NB4 (cell line): ENCODE measurements around the gene ADAMTSL3.

Experiments used
- CTCF ChIP-seq: IDR thresholded peaks from one replicate; pipeline ENCODE4 v1.5.1; 2012; ENCODE audit warnings: low read depth, low read length
- MYC ChIP-seq: IDR thresholded peaks from 2 replicates; pipeline ENCODE4 v1.6.1; 2011; ENCODE audit warnings: low read depth, low read length
- POLR2A ChIP-seq: IDR thresholded peaks from 2 replicates; pipeline ENCODE4 v1.6.1; 2011; ENCODE audit warnings: mild to moderate bottlenecking; ENCODE audit not compliant: insufficient read length; ENCODE audit errors: extremely low read depth

GRCh38 chr15:84010246-84010645 is 356.3 kb downstream of the ADAMTSL3 start:
- TF ChIP-seq CTCF, result no peak
- no peak for TF ChIP-seq POLR2A
- no peak for TF ChIP-seq MYC
